Nephron (organoid): ENCODE measurements around the gene LIME1.

Experiments used
- H3K27ac Mint-ChIP-seq, 3 experiments: 2 replicates each; pipeline ENCODE4 v1.8.0; 2020; ENCODE audit warnings: mixed read lengths in 3 of 3, mild to moderate bottlenecking in 2 of 3, moderate library complexity in 1 of 3
- H3K27me3 Mint-ChIP-seq: 2 replicates; pipeline ENCODE4 v1.8.0; 2021; ENCODE audit warnings: low read depth, mild to moderate bottlenecking, moderate library complexity, mixed read lengths
- H3K36me3 Mint-ChIP-seq: 2 replicates; pipeline ENCODE4 v1.8.0; 2020; ENCODE audit warnings: low read depth, mixed read lengths
- H3K4me1 Mint-ChIP-seq: 2 replicates; pipeline ENCODE4 v1.8.0; 2020; ENCODE audit warnings: mixed read lengths
- H3K4me3 Mint-ChIP-seq, 3 experiments: 2 replicates each; pipeline ENCODE4 v1.8.0; 2020; ENCODE audit warnings: mild to moderate bottlenecking in 3 of 3, mixed read lengths in 3 of 3, moderate library complexity in 2 of 3
- H3K9me3 Mint-ChIP-seq: 2 replicates; pipeline ENCODE4 v1.8.0; 2020; ENCODE audit warnings: mixed read lengths
- TF ChIP-seq, protein P1 (sequence below), 3 experiments: fragments of 200-600 bp; sonication (generic); IDR thresholded peaks; one replicate each; pipeline ENCODE4 v1.5.0; 2021; ENCODE audit warnings: antibody characterized with exemption in 3 of 3; ENCODE audit not compliant: unreplicated experiment in 3 of 3

The LIME1 gene

DNA sequence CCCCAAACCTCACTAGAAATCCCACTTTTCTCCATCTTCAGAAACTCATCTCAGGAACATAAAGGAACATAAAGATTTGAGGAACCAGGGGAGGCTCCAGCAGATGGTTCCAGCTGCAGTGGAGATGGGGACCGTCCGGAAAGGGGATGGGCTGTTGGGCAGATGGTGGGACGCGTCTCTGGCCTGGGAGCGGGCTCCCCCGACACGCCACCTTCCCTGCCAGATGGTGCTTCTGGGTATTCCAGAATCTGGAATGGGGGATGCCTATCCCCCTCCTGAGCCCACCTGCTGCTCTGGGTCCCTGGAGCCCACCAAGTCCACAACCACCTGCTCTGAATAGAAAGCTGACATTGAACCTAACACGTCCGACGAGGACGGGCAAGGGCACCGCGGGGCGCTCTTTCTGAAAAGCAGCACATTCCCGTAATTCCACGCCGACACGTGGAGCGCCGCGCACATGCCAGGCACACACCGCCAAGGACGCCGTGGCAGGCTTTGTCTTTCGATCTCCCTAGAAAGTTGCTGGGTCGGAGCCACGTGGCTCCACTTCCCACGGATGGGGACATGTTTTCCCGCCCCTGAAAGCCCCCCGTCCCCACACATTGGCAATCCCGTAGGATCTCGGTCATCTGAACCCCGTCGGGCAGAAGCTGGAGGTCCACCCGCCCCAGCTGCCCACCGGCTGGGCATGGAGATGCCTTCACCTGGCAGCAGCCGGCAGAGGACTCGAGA, 30.4 kb downstream of the LIME1 start:
- H3K27me3 Mint-ChIP-seq: no peaks in the 10 kb centered on the region
- H3K27ac Mint-ChIP-seq: no peak overlapping the region
- no peaks in the 10 kb centered on the region for H3K4me1 Mint-ChIP-seq
- H3K9me3 Mint-ChIP-seq: no peaks in the 10 kb centered on the region
- TF ChIP-seq, protein P1, sequence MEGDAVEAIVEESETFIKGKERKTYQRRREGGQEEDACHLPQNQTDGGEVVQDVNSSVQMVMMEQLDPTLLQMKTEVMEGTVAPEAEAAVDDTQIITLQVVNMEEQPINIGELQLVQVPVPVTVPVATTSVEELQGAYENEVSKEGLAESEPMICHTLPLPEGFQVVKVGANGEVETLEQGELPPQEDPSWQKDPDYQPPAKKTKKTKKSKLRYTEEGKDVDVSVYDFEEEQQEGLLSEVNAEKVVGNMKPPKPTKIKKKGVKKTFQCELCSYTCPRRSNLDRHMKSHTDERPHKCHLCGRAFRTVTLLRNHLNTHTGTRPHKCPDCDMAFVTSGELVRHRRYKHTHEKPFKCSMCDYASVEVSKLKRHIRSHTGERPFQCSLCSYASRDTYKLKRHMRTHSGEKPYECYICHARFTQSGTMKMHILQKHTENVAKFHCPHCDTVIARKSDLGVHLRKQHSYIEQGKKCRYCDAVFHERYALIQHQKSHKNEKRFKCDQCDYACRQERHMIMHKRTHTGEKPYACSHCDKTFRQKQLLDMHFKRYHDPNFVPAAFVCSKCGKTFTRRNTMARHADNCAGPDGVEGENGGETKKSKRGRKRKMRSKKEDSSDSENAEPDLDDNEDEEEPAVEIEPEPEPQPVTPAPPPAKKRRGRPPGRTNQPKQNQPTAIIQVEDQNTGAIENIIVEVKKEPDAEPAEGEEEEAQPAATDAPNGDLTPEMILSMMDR (IDR thresholded peaks at IDR 0.05; ENCODE audit: unreplicated experiment in 3 of 3): no peak
- peaks cover 64% of the 10 kb centered on the region for H3K36me3 Mint-ChIP-seq
- no peak overlapping the region for H3K4me3 Mint-ChIP-seq

DNA sequence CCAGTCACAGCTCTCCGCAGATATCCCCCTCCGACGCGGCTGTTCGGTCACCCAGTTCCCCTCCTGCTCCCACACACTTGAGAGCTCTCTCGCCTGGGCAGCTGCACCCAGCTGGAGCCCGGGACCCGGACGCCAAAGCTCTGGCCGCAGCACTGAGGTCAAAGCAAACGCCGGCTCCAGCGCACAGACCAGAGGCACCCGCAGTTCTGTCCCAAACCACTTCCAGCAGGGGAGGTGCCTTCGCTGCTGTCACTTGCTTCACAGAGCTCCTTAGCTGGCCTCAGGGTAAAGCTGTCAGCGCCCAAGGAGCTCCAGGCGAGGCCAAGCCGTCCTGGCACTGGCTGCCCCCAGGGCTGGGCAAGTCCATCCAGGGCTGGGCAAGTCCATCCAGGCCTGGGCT, 31.0 kb downstream of the LIME1 start:
- no peaks in the 10 kb centered on the region for H3K27me3 Mint-ChIP-seq
- peaks cover 59% of the 10 kb centered on the region for H3K36me3 Mint-ChIP-seq
- TF ChIP-seq, protein P1 (IDR thresholded peaks at IDR 0.05; ENCODE audit: unreplicated experiment in 3 of 3): no peak
- H3K27ac Mint-ChIP-seq: no peak overlapping the region
- no peaks in the 10 kb centered on the region for H3K4me1 Mint-ChIP-seq
- no peak overlapping the region for H3K4me3 Mint-ChIP-seq
- no peaks in the 10 kb centered on the region for H3K9me3 Mint-ChIP-seq

DNA sequence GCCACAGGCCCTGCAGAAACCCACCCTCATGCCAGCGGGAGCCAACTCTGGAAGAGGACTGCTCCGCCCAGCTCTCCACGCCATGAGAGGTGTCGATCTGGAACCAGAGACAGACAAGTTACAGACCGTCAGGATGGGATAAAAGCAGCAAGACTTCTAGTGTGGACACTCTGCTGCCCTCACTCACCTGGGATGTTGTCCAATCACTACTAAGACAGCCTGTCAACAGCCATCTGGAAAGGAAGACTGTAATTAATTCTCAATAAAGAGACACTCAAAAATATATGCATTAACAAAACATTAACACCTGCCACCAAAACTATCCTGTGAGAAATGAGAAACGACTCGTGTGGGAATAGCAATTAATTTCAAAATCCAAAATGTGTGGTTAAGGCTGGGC, 31.4 kb downstream of the LIME1 start:
- no peaks in the 10 kb centered on the region for H3K4me1 Mint-ChIP-seq
- no peaks in the 10 kb centered on the region for H3K9me3 Mint-ChIP-seq
- H3K36me3 Mint-ChIP-seq: peaks cover 58% of the 10 kb centered on the region
- H3K27me3 Mint-ChIP-seq: no peaks in the 10 kb centered on the region
- H3K4me3 Mint-ChIP-seq: no peak overlapping the region
- TF ChIP-seq, protein P1 (IDR thresholded peaks at IDR 0.05; ENCODE audit: unreplicated experiment in 3 of 3): no peak
- no peak overlapping the region for H3K27ac Mint-ChIP-seq

DNA sequence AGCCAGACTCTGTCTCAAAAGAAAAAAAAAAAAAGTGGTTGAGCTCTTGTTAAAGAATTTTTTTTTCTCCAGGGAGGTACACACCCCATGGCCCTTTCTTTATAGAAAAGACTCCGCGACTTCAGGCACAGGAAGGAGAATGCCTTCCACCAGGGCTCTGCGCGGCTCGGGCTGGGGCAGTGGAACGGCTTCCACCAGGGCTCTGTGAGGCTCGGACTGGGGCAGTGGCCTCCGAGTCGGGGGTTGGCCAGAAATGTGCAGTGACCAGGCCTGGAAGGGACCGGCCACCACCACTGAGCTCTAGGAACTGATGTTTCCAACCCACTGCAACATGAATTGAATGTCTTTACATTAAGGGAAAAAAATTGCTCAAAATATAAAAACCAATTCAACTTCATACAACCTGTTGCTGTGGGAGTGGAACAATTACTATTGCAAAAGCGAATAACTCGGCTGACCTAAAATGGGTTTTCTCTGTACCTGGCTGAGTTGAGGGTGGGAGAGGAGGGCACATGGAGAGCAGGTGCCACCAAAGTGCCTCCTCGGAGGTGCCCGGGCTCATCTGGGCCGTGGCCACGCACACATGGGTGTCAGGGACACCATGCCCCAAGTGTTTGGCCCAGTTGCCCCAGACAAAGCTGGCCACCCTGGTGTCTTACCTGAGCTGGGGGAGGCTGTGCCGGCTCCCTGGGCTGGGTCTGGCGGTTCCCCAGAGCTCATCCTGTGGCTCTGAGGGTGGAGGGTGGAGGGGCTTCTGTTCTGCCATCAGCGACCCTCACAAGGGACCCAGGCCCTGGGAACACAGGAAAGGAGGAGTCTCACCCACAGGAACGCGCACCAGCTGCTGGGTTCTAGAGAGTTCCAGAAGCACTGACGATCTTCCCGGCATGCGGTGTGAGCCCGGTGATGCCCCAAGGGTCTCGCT, 32.4 kb downstream of the LIME1 start:
- Mint-ChIP-seq H3K4me3 (no peak overlapping the region), H3K36me3 (peaks cover 48% of the 10 kb centered on the region), H3K9me3 (no peaks in the 10 kb centered on the region), H3K27me3 (no peaks in the 10 kb centered on the region), H3K4me1 (no peaks in the 10 kb centered on the region), H3K27ac (no peak overlapping the region)
- TF ChIP-seq, protein P1 (IDR thresholded peaks at IDR 0.05; ENCODE audit: unreplicated experiment in 3 of 3): no peak

DNA sequence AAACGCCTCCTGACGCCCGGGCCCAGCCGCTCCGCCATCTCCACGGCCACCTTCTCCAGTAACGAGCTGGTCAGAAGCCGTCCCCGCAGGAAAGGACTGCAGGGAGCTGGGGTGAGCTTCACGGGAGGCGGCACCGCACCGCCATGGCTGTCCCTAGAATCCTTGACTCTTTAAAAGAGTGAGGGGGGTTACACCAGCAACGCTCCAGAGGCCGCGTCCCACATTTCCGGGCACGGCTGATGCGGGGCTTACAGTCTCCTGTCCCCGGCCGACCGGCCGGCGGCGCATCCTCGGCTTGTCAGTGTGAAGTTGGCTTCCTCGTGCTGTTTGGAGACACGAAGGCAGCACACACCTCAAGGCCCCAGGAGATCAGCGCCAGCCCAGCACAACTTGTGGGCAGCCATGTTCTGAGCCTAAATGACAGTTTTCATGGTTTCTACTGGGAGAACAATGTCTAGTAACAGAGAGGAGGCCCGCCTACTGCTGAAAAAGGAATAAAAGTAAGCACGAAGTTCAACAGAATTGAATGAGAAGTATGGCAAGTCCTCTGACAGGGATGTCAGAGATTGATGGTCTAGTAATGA, 33.5 kb downstream of the LIME1 start:
- Mint-ChIP-seq H3K36me3 (peaks cover 49% of the 10 kb centered on the region), H3K4me1 (peaks cover 7% of the 10 kb centered on the region)
- TF ChIP-seq, protein P1 (IDR thresholded peaks at IDR 0.05; ENCODE audit: unreplicated experiment in 3 of 3): no peak

More for the DNA sequence above, 33.5 kb downstream of the LIME1 start:
- Mint-ChIP-seq H3K9me3 (no peaks in the 10 kb centered on the region), H3K27me3 (no peaks in the 10 kb centered on the region), H3K4me3 (no peak overlapping the region), H3K27ac (no peak overlapping the region)
